WTC11 (cell line): ENCODE results near the gene SMIM1.

ENCODE experiments used
- CREB1 ChIP-seq: sonication (generic); formaldehyde crosslinking; IDR thresholded peaks from 2 replicates; pipeline ENCODE4 v1.8.0; 2023; ENCODE audit warnings: mild to moderate bottlenecking, missing genetic modification reagents
- CTCF ChIP-seq: fragments of 200-600 bp; IDR thresholded peaks from 2 replicates; pipeline ENCODE4 v1.8.0; 2022; ENCODE audit warnings: antibody characterized with exemption
- FOXP1 ChIP-seq: sonication (generic); formaldehyde crosslinking; IDR thresholded peaks from 2 replicates; pipeline ENCODE4 v1.8.0; 2022; ENCODE audit warnings: missing genetic modification reagents, mild to moderate bottlenecking, moderate library complexity, borderline replicate concordance
- IRF2 ChIP-seq: sonication (generic); formaldehyde crosslinking; IDR thresholded peaks from 2 replicates; pipeline ENCODE4 v1.8.0; 2022; ENCODE audit warnings: low read depth, missing genetic modification reagents, borderline replicate concordance
- JUN ChIP-seq: sonication (generic); formaldehyde crosslinking; IDR thresholded peaks from 2 replicates; pipeline ENCODE4 v1.8.0; 2023; ENCODE audit warnings: mild to moderate bottlenecking, missing genetic modification reagents
- MAX ChIP-seq: sonication (generic); formaldehyde crosslinking; IDR thresholded peaks from 2 replicates; pipeline ENCODE4 v1.8.0; 2022; ENCODE audit warnings: mild to moderate bottlenecking, missing genetic modification reagents
- NFYB ChIP-seq: sonication (generic); formaldehyde crosslinking; conservative IDR thresholded peaks from 2 replicates; pipeline ENCODE4 v1.8.0; 2022; ENCODE audit warnings: low read depth, missing genetic modification reagents
- USF1 ChIP-seq: sonication (generic); formaldehyde crosslinking; IDR thresholded peaks from 2 replicates; pipeline ENCODE4 v1.8.0; 2022; ENCODE audit warnings: mild to moderate bottlenecking, missing genetic modification reagents
- ZNF512 ChIP-seq: sonication (generic); formaldehyde crosslinking; IDR thresholded peaks from 2 replicates; pipeline ENCODE4 v1.8.1; 2022; ENCODE audit warnings: missing genetic modification reagents, borderline replicate concordance
- TF ChIP-seq, protein P1 (sequence below): fragments of 250-450 bp; sonication (Bioruptor Pico); IDR thresholded peaks from 2 replicates; pipeline ENCODE4 v1.9.0; 2021; ENCODE audit warnings: moderate library complexity, mild to moderate bottlenecking, inconsistent platforms, borderline replicate concordance
- TF ChIP-seq, protein P2 (sequence below): sonication (generic); formaldehyde crosslinking; IDR thresholded peaks from 2 replicates; pipeline ENCODE4 v1.8.1; 2023; ENCODE audit warnings: mild to moderate bottlenecking, missing genetic modification reagents, moderate library complexity
- TF ChIP-seq, protein P3 (sequence below): sonication (generic); formaldehyde crosslinking; IDR thresholded peaks from 2 replicates; pipeline ENCODE4 v1.8.1; 2023; ENCODE audit warnings: mild to moderate bottlenecking, missing genetic modification reagents, moderate library complexity
- TF ChIP-seq, protein P4 (sequence below): sonication (generic); formaldehyde crosslinking; conservative IDR thresholded peaks from 2 replicates; pipeline ENCODE4 v1.8.1; 2022; ENCODE audit warnings: mild to moderate bottlenecking, missing genetic modification reagents
- TF ChIP-seq, protein P5 (sequence below): sonication (generic); formaldehyde crosslinking; IDR thresholded peaks from 2 replicates; pipeline ENCODE4 v1.8.1; 2022; ENCODE audit warnings: low read depth, mild to moderate bottlenecking, moderate library complexity, missing genetic modification reagents, borderline replicate concordance

DNA sequence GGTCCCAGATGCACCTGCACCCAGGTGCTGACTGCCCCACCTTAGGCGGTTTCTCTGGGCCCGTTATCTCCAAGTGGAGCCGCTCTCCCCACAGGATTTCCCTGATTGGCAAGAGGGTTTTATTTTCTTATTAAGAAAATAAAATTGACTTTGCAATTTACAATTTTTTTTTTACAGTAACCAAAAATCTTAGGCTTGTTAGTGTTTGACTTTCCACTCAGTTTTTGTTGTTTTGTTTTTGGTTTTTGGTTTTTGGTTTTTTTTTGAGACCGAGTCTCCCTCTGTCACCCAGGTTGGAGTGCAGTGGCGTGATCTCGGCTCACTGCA is 25.1 kb upstream of the SMIM1 start:
- no peak for TF ChIP-seq CTCF
- TF ChIP-seq, protein P1, sequence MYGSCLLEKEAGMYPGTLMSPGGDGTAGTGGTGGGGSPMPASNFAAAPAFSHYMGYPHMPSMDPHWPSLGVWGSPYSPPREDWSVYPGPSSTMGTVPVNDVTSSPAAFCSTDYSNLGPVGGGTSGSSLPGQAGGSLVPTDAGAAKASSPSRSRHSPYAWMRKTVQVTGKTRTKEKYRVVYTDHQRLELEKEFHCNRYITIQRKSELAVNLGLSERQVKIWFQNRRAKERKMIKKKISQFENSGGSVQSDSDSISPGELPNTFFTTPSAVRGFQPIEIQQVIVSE, result no peak
- TF ChIP-seq NFYB (CRISPR knock-in tag), result no peak
- TF ChIP-seq, protein P2, sequence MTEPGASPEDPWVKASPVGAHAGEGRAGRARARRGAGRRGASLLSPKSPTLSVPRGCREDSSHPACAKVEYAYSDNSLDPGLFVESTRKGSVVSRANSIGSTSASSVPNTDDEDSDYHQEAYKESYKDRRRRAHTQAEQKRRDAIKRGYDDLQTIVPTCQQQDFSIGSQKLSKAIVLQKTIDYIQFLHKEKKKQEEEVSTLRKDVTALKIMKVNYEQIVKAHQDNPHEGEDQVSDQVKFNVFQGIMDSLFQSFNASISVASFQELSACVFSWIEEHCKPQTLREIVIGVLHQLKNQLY (CRISPR knock-in tag), result no peak
- no peak for TF ChIP-seq CREB1 (CRISPR knock-in tag)
- TF ChIP-seq MAX (CRISPR knock-in tag), result no peak
- no peak for TF ChIP-seq ZNF512 (CRISPR knock-in tag)
- no peak for TF ChIP-seq JUN (CRISPR knock-in tag)
- no peak for TF ChIP-seq IRF2 (CRISPR knock-in tag)
- TF ChIP-seq USF1, result no peak
- TF ChIP-seq, protein P3, sequence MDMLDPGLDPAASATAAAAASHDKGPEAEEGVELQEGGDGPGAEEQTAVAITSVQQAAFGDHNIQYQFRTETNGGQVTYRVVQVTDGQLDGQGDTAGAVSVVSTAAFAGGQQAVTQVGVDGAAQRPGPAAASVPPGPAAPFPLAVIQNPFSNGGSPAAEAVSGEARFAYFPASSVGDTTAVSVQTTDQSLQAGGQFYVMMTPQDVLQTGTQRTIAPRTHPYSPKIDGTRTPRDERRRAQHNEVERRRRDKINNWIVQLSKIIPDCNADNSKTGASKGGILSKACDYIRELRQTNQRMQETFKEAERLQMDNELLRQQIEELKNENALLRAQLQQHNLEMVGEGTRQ (CRISPR knock-in tag), result no peak
- TF ChIP-seq, protein P4, sequence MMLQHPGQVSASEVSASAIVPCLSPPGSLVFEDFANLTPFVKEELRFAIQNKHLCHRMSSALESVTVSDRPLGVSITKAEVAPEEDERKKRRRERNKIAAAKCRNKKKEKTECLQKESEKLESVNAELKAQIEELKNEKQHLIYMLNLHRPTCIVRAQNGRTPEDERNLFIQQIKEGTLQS (CRISPR knock-in tag), result no peak
- TF ChIP-seq, protein P5, sequence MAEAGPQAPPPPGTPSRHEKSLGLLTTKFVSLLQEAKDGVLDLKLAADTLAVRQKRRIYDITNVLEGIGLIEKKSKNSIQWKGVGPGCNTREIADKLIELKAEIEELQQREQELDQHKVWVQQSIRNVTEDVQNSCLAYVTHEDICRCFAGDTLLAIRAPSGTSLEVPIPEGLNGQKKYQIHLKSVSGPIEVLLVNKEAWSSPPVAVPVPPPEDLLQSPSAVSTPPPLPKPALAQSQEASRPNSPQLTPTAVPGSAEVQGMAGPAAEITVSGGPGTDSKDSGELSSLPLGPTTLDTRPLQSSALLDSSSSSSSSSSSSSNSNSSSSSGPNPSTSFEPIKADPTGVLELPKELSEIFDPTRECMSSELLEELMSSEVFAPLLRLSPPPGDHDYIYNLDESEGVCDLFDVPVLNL (CRISPR knock-in tag), result no peak
- no peak for TF ChIP-seq FOXP1 (CRISPR knock-in tag)
